RWPE2 (cell line): ENCODE data around the gene ELF3.

ENCODE experiments used
- ATAC-seq: fragments of 200-7000 bp; cut with Tn5 transposase; 3 replicates; pipeline ENCODE4 v1.9.1; 2021; ENCODE audit warnings: low read depth
- DNase-seq: peaks from one replicate; pipeline ENCODE4 v3.0.0-alpha.2; 2020; ENCODE audit warnings: low spot score
- H3K27ac ChIP-seq: fragments of 450-650 bp; 2 replicates; pipeline ENCODE4 v1.5.1; 2017; ENCODE audit warnings: mild to moderate bottlenecking; ENCODE audit not compliant: poor library complexity, severe bottlenecking
- H3K27me3 ChIP-seq: fragments of 250-450 bp; sonication (Bioruptor Pico); 2 replicates; pipeline ENCODE4 v1.5.1; 2021; ENCODE audit warnings: mild to moderate bottlenecking, moderate library complexity; ENCODE audit not compliant: insufficient read depth, poor library complexity, severe bottlenecking
- H3K36me3 ChIP-seq: fragments of 250-450 bp; sonication (Bioruptor Pico); 2 replicates; pipeline ENCODE4 v1.5.1; 2020; ENCODE audit warnings: low read depth, mild to moderate bottlenecking, moderate library complexity
- H3K4me1 ChIP-seq: fragments of 250-450 bp; sonication (Bioruptor Pico); 2 replicates; pipeline ENCODE4 v1.5.1; 2021; ENCODE audit warnings: mild to moderate bottlenecking, moderate library complexity; ENCODE audit not compliant: insufficient read depth, poor library complexity, severe bottlenecking
- H3K4me3 ChIP-seq: fragments of 250-450 bp; sonication (Bioruptor Pico); 2 replicates; pipeline ENCODE4 v1.5.1; 2021; ENCODE audit warnings: mild to moderate bottlenecking, moderate library complexity; ENCODE audit not compliant: severe bottlenecking
- H3K9me3 ChIP-seq: fragments of 250-450 bp; sonication (Bioruptor Pico); 2 replicates; pipeline ENCODE4 v1.5.1; 2021; ENCODE audit warnings: mild to moderate bottlenecking, moderate library complexity; ENCODE audit not compliant: severe bottlenecking
- TF ChIP-seq, protein P1 (sequence below): fragments of 450-650 bp; IDR thresholded peaks from one replicate; pipeline ENCODE4 v1.5.1; 2017; ENCODE audit warnings: mild to moderate bottlenecking, moderate library complexity; ENCODE audit not compliant: poor library complexity, severe bottlenecking

The ELF3 gene

DNA sequence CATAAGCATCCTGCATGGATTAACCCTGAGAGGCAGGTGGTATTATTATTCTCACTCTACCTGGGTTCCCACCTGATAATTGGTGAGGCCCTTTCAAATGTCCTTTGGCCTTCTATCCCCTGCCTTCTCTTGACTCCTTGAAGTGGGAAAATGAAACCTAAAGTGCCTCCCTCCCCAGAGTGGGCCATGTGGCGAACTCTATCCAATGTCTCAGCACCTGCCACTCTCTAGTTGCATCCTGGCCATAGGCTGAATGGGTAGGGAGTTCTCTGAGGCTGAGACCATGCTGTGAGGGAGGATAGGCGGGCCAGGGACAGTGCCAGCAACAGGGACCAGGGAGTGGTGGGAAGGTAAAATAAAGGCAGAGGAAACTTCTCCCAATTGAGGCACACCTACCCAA is 35.3 kb downstream of the ELF3 start:
- no peak overlapping the region for H3K27ac ChIP-seq
- no peaks in the 10 kb centered on the region for H3K27me3 ChIP-seq
- H3K4me3 ChIP-seq: no peak overlapping the region
- ATAC-seq (no peak), DNase-seq (no peak)
- H3K36me3 ChIP-seq: no peaks in the 10 kb centered on the region
- TF ChIP-seq, protein P1, sequence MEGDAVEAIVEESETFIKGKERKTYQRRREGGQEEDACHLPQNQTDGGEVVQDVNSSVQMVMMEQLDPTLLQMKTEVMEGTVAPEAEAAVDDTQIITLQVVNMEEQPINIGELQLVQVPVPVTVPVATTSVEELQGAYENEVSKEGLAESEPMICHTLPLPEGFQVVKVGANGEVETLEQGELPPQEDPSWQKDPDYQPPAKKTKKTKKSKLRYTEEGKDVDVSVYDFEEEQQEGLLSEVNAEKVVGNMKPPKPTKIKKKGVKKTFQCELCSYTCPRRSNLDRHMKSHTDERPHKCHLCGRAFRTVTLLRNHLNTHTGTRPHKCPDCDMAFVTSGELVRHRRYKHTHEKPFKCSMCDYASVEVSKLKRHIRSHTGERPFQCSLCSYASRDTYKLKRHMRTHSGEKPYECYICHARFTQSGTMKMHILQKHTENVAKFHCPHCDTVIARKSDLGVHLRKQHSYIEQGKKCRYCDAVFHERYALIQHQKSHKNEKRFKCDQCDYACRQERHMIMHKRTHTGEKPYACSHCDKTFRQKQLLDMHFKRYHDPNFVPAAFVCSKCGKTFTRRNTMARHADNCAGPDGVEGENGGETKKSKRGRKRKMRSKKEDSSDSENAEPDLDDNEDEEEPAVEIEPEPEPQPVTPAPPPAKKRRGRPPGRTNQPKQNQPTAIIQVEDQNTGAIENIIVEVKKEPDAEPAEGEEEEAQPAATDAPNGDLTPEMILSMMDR: no peak
- H3K9me3 ChIP-seq: peaks cover 2% of the 10 kb centered on the region
- peaks cover 14% of the 10 kb centered on the region for H3K4me1 ChIP-seq

DNA sequence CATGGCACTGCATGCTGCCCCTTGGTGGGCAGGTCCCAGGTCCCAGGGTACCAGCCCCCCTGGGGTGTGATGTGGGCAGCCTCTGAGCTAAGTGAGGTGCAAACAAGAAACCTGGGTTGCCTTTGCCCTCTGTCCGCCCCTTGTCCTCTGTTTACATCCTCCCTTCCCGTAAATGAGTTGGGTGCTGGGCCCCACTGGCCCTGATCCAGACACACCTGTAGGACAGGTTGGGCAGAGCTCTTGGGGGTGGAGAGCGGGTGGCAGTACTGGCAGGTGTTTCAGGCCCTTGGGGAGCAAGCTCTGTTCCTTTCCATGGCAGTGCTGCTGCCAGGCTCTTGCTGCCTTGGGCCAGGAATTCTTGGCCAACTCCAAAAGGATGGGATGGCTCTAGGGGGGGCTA is 35.8 kb downstream of the ELF3 start:
- H3K4me1 ChIP-seq: peaks cover 14% of the 10 kb centered on the region
- H3K27me3 ChIP-seq: no peaks in the 10 kb centered on the region
- TF ChIP-seq, protein P1: no peak
- no peaks in the 10 kb centered on the region for H3K36me3 ChIP-seq
- DNase-seq: no peak
- H3K27ac ChIP-seq: no peak overlapping the region
- H3K9me3 ChIP-seq: peaks cover 2% of the 10 kb centered on the region
- peak; percentile 57 for ATAC-seq
- H3K4me3 ChIP-seq: no peak overlapping the region

DNA sequence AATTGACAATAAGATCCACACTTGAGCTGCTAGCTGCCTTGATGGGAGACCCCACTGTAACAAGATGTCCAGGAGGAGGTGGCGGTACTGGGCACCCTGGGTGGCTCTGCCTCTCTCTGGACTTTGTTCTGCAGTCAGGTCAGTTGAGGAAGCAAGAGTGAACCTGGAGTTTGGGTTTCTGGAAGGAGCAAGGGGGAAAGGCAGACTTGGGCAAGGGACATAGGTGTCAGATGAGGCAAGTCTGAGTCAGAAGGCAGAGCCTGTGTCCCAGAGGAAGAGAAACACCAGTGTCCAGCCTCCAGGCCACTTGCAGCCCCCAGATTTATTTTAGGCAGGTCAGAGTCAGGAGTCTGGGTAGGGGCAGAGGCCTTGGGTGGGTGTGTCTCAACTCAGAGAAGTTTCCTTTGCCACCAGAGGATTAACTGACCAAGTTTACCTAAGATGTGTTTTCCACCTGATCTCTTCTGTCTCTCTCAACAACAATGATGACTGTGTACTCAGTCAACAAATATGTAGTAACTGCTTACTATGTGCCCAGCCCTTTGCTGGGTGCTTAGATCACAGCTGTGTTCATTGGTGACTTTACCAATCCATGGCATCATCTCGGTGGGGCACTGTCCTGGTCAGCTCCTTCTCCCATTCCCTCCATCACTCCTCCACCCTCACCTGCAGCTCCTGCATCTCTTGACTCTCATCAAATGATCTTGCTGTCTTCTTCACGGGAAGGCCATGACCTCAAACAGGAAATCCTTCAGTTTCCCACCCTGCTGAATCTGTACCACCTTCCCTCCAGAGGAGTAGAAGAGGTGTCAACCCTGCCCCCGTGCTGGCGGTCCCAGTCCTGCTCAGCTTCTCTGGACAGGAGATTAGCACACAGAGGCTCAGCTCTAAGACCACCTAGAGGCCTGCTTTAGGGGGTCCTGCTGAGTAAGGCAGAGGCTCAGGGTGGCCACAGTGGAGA is 36.6 kb downstream of the ELF3 start:
- Histone ChIP-seq H3K9me3 (peaks cover 2% of the 10 kb centered on the region), H3K36me3 (no peaks in the 10 kb centered on the region), H3K4me1 (peaks cover 14% of the 10 kb centered on the region), H3K4me3 (no peak overlapping the region), H3K27me3 (no peaks in the 10 kb centered on the region), H3K27ac (no peak overlapping the region)
- ATAC-seq (peak; percentile 81), DNase-seq (no peak)
- TF ChIP-seq, protein P1: no peak

DNA sequence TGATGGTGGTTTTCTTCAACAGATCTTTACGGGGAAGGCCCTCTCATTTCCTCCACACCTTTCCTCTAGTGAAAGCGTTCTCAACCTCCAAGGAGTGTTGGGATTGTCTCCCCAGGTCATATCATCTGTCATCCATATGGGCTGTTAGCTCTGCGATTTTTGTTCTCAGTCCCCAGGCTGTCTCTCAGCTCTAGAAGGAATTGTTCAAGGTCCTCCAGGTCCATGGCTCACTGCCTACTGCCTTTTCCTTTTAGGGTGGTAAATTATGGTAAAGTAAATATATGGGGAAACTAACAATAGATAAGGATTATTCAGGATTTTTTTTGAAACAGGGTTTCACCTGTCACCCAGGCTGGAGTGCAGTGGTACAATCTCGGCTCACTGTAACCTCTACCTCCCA is 37.6 kb downstream of the ELF3 start:
- no peak for ATAC-seq
- TF ChIP-seq, protein P1: no peak
- DNase-seq: no peak

DNA sequence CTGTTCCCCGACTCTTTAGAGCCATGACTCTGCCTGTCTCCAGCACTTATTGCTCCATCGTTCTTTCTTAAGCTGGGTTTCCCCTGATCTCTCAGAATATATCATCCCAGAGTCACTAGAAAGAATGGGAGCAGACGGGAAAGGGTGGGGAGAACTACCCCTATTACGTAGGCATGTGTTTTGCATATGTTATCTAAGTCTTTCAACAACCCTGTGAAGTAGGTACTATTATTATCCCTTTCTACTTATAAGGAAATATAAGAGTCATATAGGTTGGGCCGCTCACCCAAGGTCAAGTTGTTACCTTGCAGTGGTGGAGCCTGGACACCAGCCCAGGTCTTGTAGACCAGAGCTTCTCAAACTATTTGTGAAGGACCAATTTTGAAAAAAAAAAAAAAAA is 38.7 kb downstream of the ELF3 start:
- peaks cover 14% of the 10 kb centered on the region for H3K4me1 ChIP-seq
- DNase-seq: no peak

More for the DNA sequence above, 37.6 kb downstream of the ELF3 start:
- Histone ChIP-seq H3K27ac (no peak overlapping the region), H3K27me3 (no peaks in the 10 kb centered on the region), H3K9me3 (peaks cover 2% of the 10 kb centered on the region), H3K4me1 (peaks cover 14% of the 10 kb centered on the region), H3K36me3 (no peaks in the 10 kb centered on the region), H3K4me3 (no peak overlapping the region)

More for the DNA sequence above, 38.7 kb downstream of the ELF3 start:
- Histone ChIP-seq H3K9me3 (peaks cover 2% of the 10 kb centered on the region), H3K27me3 (no peaks in the 10 kb centered on the region), H3K27ac (no peak overlapping the region), H3K36me3 (no peaks in the 10 kb centered on the region), H3K4me3 (no peak overlapping the region)
- ATAC-seq: no peak
- TF ChIP-seq, protein P1: no peak
